Measurements from ENCODE around the gene ARFGEF3. TPM values are rescaled to one million over a fixed set of nuclear protein-coding genes. Genes with fewer than 3 reads are reported as not detected.

Gene ARFGEF3
- total and polyA plus RNA-seq, 2 donors (not counting 1 experiment from before 2014, with no cell fraction given): under 0.01 to 0.14 TPM

- no peaks in the 10 kb centered on the region for H3K79me2 ChIP-seq (ENCODE audit: control insufficient read depth, insufficient read depth, low read length)
- no peaks in the 10 kb centered on the region for H3K36me3 ChIP-seq (ENCODE audit: control insufficient read depth, insufficient read depth, low read length)
- no peak overlapping the region for H3K27ac ChIP-seq (ENCODE audit: insufficient read depth, low read length)
- H3K9ac ChIP-seq (ENCODE audit: insufficient read depth, low read length): no peak overlapping the region
- H2AFZ ChIP-seq (ENCODE audit: low read length): no peak overlapping the region
- no peaks in the 10 kb centered on the region for H3K27me3 ChIP-seq (ENCODE audit: control insufficient read depth, insufficient read depth, low read length)
- H3K9me3 ChIP-seq (ENCODE audit: control insufficient read depth, insufficient read depth, low read depth, low read length): no peaks in the 10 kb centered on the region
- H3K4me3 ChIP-seq (replicated peaks in 1 of 4; ENCODE audit: control extremely low read depth in 1 of 4, insufficient read depth in 1 of 4, low read depth in 3 of 4, low read length in 4 of 4): no peak overlapping the region
- TF ChIP-seq CTCF (conservative IDR thresholded peaks at IDR 0.05 in 1 of 2, IDR thresholded peaks at IDR 0.05 in 1 of 2; ENCODE audit: low read depth in 1 of 2, low read length in 2 of 2) (no peak), EZH2 (IDR thresholded peaks at IDR 0.05; ENCODE audit: low read length, missing control alignments) (no peak)
- H4K20me1 ChIP-seq (ENCODE audit: control insufficient read depth, extremely low read depth, insufficient read depth, low read length): no peaks in the 10 kb centered on the region
- no peak for DNase-seq (ENCODE audit: low read depth in 2 of 2)
- no peak overlapping the region for H3K4me2 ChIP-seq (ENCODE audit: extremely low read depth, insufficient read depth, low read length)
- H3K4me1 ChIP-seq (ENCODE audit: control insufficient read depth, extremely low read depth, insufficient read depth, low read length): no peaks in the 10 kb centered on the region
These were observed 157.1 kb downstream of the ARFGEF3 start for GRCh38 chr6:138318741-138319375.

GRCh38 chr6:138321934-138322333 is 160.2 kb downstream of the ARFGEF3 start:
- DNase-seq (ENCODE audit: low read depth in 2 of 2): no peak
- no peaks in the 10 kb centered on the region for H3K36me3 ChIP-seq (ENCODE audit: control insufficient read depth, insufficient read depth, low read length)
- H3K9ac ChIP-seq (ENCODE audit: insufficient read depth, low read length): no peak overlapping the region
- H3K79me2 ChIP-seq (ENCODE audit: control insufficient read depth, insufficient read depth, low read length): no peaks in the 10 kb centered on the region
- TF ChIP-seq EZH2 (IDR thresholded peaks at IDR 0.05; ENCODE audit: low read length, missing control alignments): no peak
- no peak for TF ChIP-seq CTCF (conservative IDR thresholded peaks at IDR 0.05 in 1 of 2, IDR thresholded peaks at IDR 0.05 in 1 of 2; ENCODE audit: low read depth in 1 of 2, low read length in 2 of 2)
- H3K4me1 ChIP-seq (ENCODE audit: control insufficient read depth, extremely low read depth, insufficient read depth, low read length): no peaks in the 10 kb centered on the region
- H2AFZ ChIP-seq (ENCODE audit: low read length): no peak overlapping the region
- no peak overlapping the region for H3K27ac ChIP-seq (ENCODE audit: insufficient read depth, low read length)
- H3K4me2 ChIP-seq (ENCODE audit: extremely low read depth, insufficient read depth, low read length): no peak overlapping the region
- no peaks in the 10 kb centered on the region for H3K9me3 ChIP-seq (ENCODE audit: control insufficient read depth, insufficient read depth, low read depth, low read length)
- H3K4me3 ChIP-seq (replicated peaks in 1 of 4; ENCODE audit: control extremely low read depth in 1 of 4, insufficient read depth in 1 of 4, low read depth in 3 of 4, low read length in 4 of 4): no peak overlapping the region
- no peaks in the 10 kb centered on the region for H4K20me1 ChIP-seq (ENCODE audit: control insufficient read depth, extremely low read depth, insufficient read depth, low read length)
- no peaks in the 10 kb centered on the region for H3K27me3 ChIP-seq (ENCODE audit: control insufficient read depth, insufficient read depth, low read length)

DNA sequence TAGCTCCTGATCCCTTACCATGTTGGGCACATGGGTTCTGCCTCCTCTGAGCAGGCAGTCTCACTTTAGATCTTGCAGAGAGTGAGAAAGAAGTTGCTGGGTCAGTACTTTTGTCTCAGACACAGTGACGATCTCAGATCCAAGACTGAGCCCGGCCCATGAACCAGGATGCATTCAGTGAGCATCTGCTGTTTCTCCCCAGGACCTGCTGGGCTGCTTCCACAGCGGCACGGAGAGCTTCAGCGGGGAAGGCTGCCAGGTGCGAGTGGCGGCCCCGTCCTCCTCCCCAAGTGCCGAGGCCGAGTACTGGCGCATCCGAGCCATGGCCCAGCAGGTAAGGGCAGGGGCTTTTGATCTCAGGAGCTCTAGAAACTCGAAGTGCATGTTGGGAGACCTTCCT is 162.1 kb downstream of the ARFGEF3 start:
- no peaks in the 10 kb centered on the region for H3K36me3 ChIP-seq (ENCODE audit: control insufficient read depth, insufficient read depth, low read length)
- H3K4me1 ChIP-seq (ENCODE audit: control insufficient read depth, extremely low read depth, insufficient read depth, low read length): no peaks in the 10 kb centered on the region
- no peak for TF ChIP-seq EZH2 (IDR thresholded peaks at IDR 0.05; ENCODE audit: low read length, missing control alignments)
- TF ChIP-seq CTCF (conservative IDR thresholded peaks at IDR 0.05 in 1 of 2, IDR thresholded peaks at IDR 0.05 in 1 of 2; ENCODE audit: low read depth in 1 of 2, low read length in 2 of 2): no peak
- no peaks in the 10 kb centered on the region for H4K20me1 ChIP-seq (ENCODE audit: control insufficient read depth, extremely low read depth, insufficient read depth, low read length)
- no peak overlapping the region for H2AFZ ChIP-seq (ENCODE audit: low read length)
- H3K4me2 ChIP-seq (ENCODE audit: extremely low read depth, insufficient read depth, low read length): no peak overlapping the region
- no peak for DNase-seq (ENCODE audit: low read depth in 2 of 2)
- H3K4me3 ChIP-seq (replicated peaks in 1 of 4; ENCODE audit: control extremely low read depth in 1 of 4, insufficient read depth in 1 of 4, low read depth in 3 of 4, low read length in 4 of 4): no peak overlapping the region
- H3K9me3 ChIP-seq (ENCODE audit: control insufficient read depth, insufficient read depth, low read depth, low read length): no peaks in the 10 kb centered on the region
- no peak overlapping the region for H3K27ac ChIP-seq (ENCODE audit: insufficient read depth, low read length)
- H3K9ac ChIP-seq (ENCODE audit: insufficient read depth, low read length): no peak overlapping the region
- H3K27me3 ChIP-seq (ENCODE audit: control insufficient read depth, insufficient read depth, low read length): no peaks in the 10 kb centered on the region
- no peaks in the 10 kb centered on the region for H3K79me2 ChIP-seq (ENCODE audit: control insufficient read depth, insufficient read depth, low read length)
